ENCODE results near the gene CABP7. TPM values are rescaled to one million over a fixed set of nuclear protein-coding genes. Genes with fewer than 3 reads are reported as not detected.

CABP7 gene
- total RNA-seq (under 1 TPM in 2 of 7 donors, not detected in 5; 0.07 to 0.23 TPM), polyA plus RNA-seq (under 1 TPM in 1 of 2 donors, not detected in 1; 0.04 TPM)
- long read RNA-seq, donor 1, partial matches to known transcripts: 0 of 3 reads
- long read RNA-seq, donor 1, other reads (novel, unspliced or antisense): 3 of 3 reads
- long read RNA-seq, donor 2: 0 reads
- long read RNA-seq, donor 3, partial matches to known transcripts: 0 of 1 reads
- long read RNA-seq, donor 3, other reads (novel, unspliced or antisense): 1 of 1 reads

- TF ChIP-seq EP300 (IDR thresholded peaks at IDR 0.05) (no peak), CTCF (IDR thresholded peaks at IDR 0.05) (no peak), POLR2A (IDR thresholded peaks at IDR 0.05) (no peak)
- no peak within 1 kb of the TSS for H3K4me3 ChIP-seq
- H3K36me3 ChIP-seq: no peaks in the 10 kb centered on the region
- H3K9me3 ChIP-seq: no peaks in the 10 kb centered on the region
- H3K27me3 ChIP-seq: no peaks in the 10 kb centered on the region
- no peaks in the 10 kb centered on the region for H3K4me1 ChIP-seq (ENCODE audit: insufficient read depth)
- intact Hi-C loops (cut with DNase I): no loop called here
- DNase-seq: no peak
- WGBS, 3 donors: 0 to 1% methylated on average over 51 to 113 of the region's 115 CpGs; no CpG with 5 or more reads in 1 of the 3 donors
- no peak within 1 kb of the TSS for H3K27ac ChIP-seq
These were observed at the start of gene CABP7 for GRCh38 chr22:29719899-29720645. Gene CABP7, plus strand, starts transcription at chr22:29720003. Its CDS starts 422 bp downstream, at chr22:29720425.

- no peak overlapping the region for H3K27ac ChIP-seq
- no peak overlapping the region for H3K4me3 ChIP-seq
- DNase-seq: no peak
- 76 to 87% (median 80%) methylated on average over 3 of the region's 3 CpGs for WGBS, 3 donors
- no peak for TF ChIP-seq CTCF (IDR thresholded peaks at IDR 0.05)
- no peak for TF ChIP-seq EP300 (IDR thresholded peaks at IDR 0.05)
- no peak for TF ChIP-seq POLR2A (IDR thresholded peaks at IDR 0.05)
- no peaks in the 10 kb centered on the region for H3K9me3 ChIP-seq
- intact Hi-C loops (cut with DNase I): no loop called here
- H3K36me3 ChIP-seq: no peaks in the 10 kb centered on the region
- no peaks in the 10 kb centered on the region for H3K27me3 ChIP-seq
- no peaks in the 10 kb centered on the region for H3K4me1 ChIP-seq (ENCODE audit: insufficient read depth)
These were observed 49.2 kb upstream of the CABP7 start for GRCh38 chr22:29670626-29671025.

- Histone ChIP-seq H3K4me1 (ENCODE audit: insufficient read depth) (no peaks in the 10 kb centered on the region), H3K27ac (no peak overlapping the region), H3K36me3 (no peaks in the 10 kb centered on the region), H3K27me3 (no peaks in the 10 kb centered on the region), H3K9me3 (no peaks in the 10 kb centered on the region), H3K4me3 (no peak overlapping the region)
- intact Hi-C loops (cut with DNase I): no loop called here
- no peak for DNase-seq
- TF ChIP-seq CTCF (IDR thresholded peaks at IDR 0.05) (no peak), POLR2A (IDR thresholded peaks at IDR 0.05) (no peak), EP300 (IDR thresholded peaks at IDR 0.05) (no peak)
- 85 to 91% (median 90%) methylated on average over 14 of the region's 14 CpGs for WGBS, 3 donors
These were observed 46.3 kb upstream of the CABP7 start for GRCh38 chr22:29673361-29674066.

- intact Hi-C loops (cut with DNase I): no loop called here
These were observed 45.7 kb upstream of the CABP7 start for GRCh38 chr22:29674121-29674520.

More at GRCh38 chr22:29674121-29674520, 45.7 kb upstream of the CABP7 start:
- H3K27ac ChIP-seq: no peak overlapping the region
- DNase-seq: no peak
- no peak for TF ChIP-seq CTCF (IDR thresholded peaks at IDR 0.05)
- no peak for TF ChIP-seq EP300 (IDR thresholded peaks at IDR 0.05)
- TF ChIP-seq POLR2A (IDR thresholded peaks at IDR 0.05): no peak
- H3K9me3 ChIP-seq: no peaks in the 10 kb centered on the region
- no peak overlapping the region for H3K4me3 ChIP-seq
- H3K36me3 ChIP-seq: no peaks in the 10 kb centered on the region
- no peaks in the 10 kb centered on the region for H3K27me3 ChIP-seq
- WGBS, 3 donors: 92 to 94% (median 94%) methylated on average over 8 of the region's 8 CpGs
- no peaks in the 10 kb centered on the region for H3K4me1 ChIP-seq (ENCODE audit: insufficient read depth)
